ENCODE results near the gene GPX3. TPM values are rescaled to one million over a fixed set of nuclear protein-coding genes. Genes with fewer than 3 reads are reported as not detected.
A peak's percentile ranks its signal among the peaks of the same experiment; 100 is the strongest.

GPX3 gene
- total RNA-seq, 6 experiments from 2014 or later, result 192 to 869 (median 343) TPM

DNA sequence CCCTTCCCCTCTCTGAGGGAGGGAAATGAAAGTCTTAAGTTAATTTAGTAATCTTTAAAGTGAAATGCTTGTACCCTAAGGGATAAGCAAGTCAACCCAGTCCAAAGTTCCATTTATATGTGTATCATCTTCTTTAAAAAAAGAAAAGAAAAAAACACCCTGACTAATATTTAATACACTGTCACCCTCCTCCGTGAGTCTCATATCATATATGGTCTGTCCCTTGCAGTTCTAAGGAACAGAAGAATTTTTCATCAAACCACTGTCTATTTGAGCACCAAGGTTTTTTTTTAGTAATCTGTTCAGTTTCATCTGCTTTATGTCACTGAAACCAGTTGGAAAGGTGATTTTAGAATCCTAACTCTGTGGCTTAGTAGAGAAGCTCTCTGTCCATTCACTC, 45.2 kb downstream of the GPX3 start:
- WGBS (ENCODE audit: insufficient coverage, low coverage, low lambda C conversion rate, missing lambda C conversion rate), result 82% methylated on average over 1 of the region's 1 CpG
- intact Hi-C loops (cut with DNase I), result no loop called here
- Histone ChIP-seq H3K27ac (no peak overlapping the region), H3K4me3 (no peak overlapping the region), H3K4me1 (peaks cover 0 to 60% (median 20%) of the 10 kb centered on the region in 4 donors), H3K9me3 (no peaks in the 10 kb centered on the region), H3K36me3 (peaks cover 0 to 29% (median 8%) of the 10 kb centered on the region in 4 donors), H3K27me3 (no peaks in the 10 kb centered on the region)
- ATAC-seq (no peak), DNase-seq (no peak)
- no peak for TF ChIP-seq POLR2A (IDR thresholded peaks at IDR 0.05)
- no peak for TF ChIP-seq CTCF (IDR thresholded peaks at IDR 0.05)

GRCh38 chr5:151066920-151067319, 46.5 kb downstream of the GPX3 start:
- Histone ChIP-seq H3K27me3 (no peaks in the 10 kb centered on the region), H3K4me1 (peaks cover 0 to 53% (median 18%) of the 10 kb centered on the region in 4 donors), H3K9me3 (no peaks in the 10 kb centered on the region), H3K27ac (no peak overlapping the region), H3K4me3 (no peak overlapping the region), H3K36me3 (peaks cover 0 to 17% (median 4%) of the 10 kb centered on the region in 4 donors)
- DNase-seq (no peak), ATAC-seq (no peak)
- no CpG with 5 or more reads among the region's 6 CpGs for WGBS (ENCODE audit: insufficient coverage, low coverage, low lambda C conversion rate, missing lambda C conversion rate)
- no peak for TF ChIP-seq CTCF (IDR thresholded peaks at IDR 0.05)
- no peak for TF ChIP-seq POLR2A (IDR thresholded peaks at IDR 0.05)
- intact Hi-C loops (cut with DNase I), result no loop called here

- TF ChIP-seq CTCF (IDR thresholded peaks at IDR 0.05) (no peak), POLR2A (IDR thresholded peaks at IDR 0.05) (no peak)
- 42% methylated on average over 8 of the region's 14 CpGs for WGBS (ENCODE audit: insufficient coverage, low coverage, low lambda C conversion rate, missing lambda C conversion rate)
- peaks cover 0 to 51% (median 18%) of the 10 kb centered on the region in 4 donors for H3K4me1 ChIP-seq
- DNase-seq, result no peak
- H3K36me3 ChIP-seq, result peaks cover 0 to 10% (median 1%) of the 10 kb centered on the region in 4 donors
- no peaks in the 10 kb centered on the region for H3K9me3 ChIP-seq
- peak in 3 of 4 donors; percentile 9 to 57 (median 16) for ATAC-seq
- H3K4me3 ChIP-seq, result no peak overlapping the region
- intact Hi-C loops (cut with DNase I), result no loop called here
- H3K27me3 ChIP-seq, result no peaks in the 10 kb centered on the region
- H3K27ac ChIP-seq, result peak overlapping the region in 2 of 3 donors; percentile 8 to 43
Observed at GRCh38 chr5:151067632-151068432, 47.4 kb downstream of the GPX3 start.

DNA sequence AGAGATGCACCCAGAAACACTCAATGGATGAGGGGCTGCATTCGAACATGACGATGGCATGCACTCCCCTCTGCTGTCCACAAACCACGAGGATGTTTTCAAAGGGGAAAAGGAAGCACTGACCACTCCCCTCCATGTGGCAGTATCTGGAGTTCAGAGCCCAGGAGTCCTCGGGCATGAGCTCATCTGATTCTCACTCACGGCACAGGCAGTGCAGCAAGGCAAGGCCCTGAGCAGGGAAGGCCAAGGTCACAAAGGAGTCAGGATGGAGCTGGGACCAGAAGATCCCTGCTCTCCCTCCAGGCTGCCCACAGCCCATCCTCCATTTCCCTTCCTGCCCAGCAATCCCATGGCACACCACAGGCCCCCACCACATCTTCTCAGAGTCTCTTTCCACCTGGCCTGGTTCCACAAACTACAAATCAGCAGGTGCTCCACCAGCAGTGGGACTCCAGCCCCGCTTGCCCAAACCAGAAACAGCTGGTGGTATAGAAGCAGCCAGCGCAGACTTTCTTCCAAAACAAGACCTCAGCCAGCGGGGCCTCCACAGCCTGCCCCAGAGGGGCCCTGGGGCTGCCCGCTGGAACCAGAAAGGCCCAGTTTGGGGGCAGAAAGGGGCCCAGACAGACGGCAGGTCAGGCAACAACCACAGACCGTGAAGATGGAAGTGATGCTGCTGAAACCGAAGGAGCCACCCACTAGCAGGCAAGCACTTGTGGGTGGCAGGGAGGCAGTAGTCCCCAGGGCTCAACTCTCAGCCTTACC, 48.2 kb downstream of the GPX3 start:
- ATAC-seq (peak; percentile 8 to 61 (median 34)), DNase-seq (no peak)
- intact Hi-C loops (cut with DNase I), result no loop called here
- Histone ChIP-seq H3K4me1 (peaks cover 0 to 43% (median 13%) of the 10 kb centered on the region in 4 donors), H3K27ac (peak overlapping the region in 2 of 3 donors; percentile 8 to 43), H3K9me3 (no peaks in the 10 kb centered on the region), H3K27me3 (no peaks in the 10 kb centered on the region), H3K4me3 (no peak overlapping the region), H3K36me3 (peaks cover 0 to 7% (median 0%) of the 10 kb centered on the region in 4 donors)
- 57% methylated on average over 6 of the region's 12 CpGs for WGBS (ENCODE audit: insufficient coverage, low coverage, low lambda C conversion rate, missing lambda C conversion rate)
- no peak for TF ChIP-seq CTCF (IDR thresholded peaks at IDR 0.05)
- no peak for TF ChIP-seq POLR2A (IDR thresholded peaks at IDR 0.05)
